ENCODE measurements around the gene NUTM2A.
"Not testable (repeated sequence)": the region's sequence is repeated elsewhere in the genome, so short reads cannot be mapped to it uniquely, and the experiment has no call there.

The NUTM2A gene

GRCh38 chr10:87234854-87235253, 9.6 kb downstream of the NUTM2A start:
- not testable (repeated sequence) for DNase-seq; H3K4ac ChIP-seq (ENCODE audit: low read depth, low read length); H3K36me3 ChIP-seq (ENCODE audit: control insufficient read depth, insufficient read depth, low read length); H4K5ac ChIP-seq (ENCODE audit: low read length); H3K56ac ChIP-seq (ENCODE audit: low read length); H3K4me2 ChIP-seq (ENCODE audit: low read length); H4K8ac ChIP-seq (ENCODE audit: low read depth, low read length); H3K79me1 ChIP-seq (ENCODE audit: low read length); H2AK5ac ChIP-seq (ENCODE audit: low read length); H3K18ac ChIP-seq (ENCODE audit: low read length); H3K4me1 ChIP-seq (ENCODE audit: control insufficient read depth, low read depth, low read length); H3K79me2 ChIP-seq (ENCODE audit: control insufficient read depth, insufficient read depth, low read length); H2BK120ac ChIP-seq (ENCODE audit: low read depth, low read length); H2BK15ac ChIP-seq (replicated peaks; ENCODE audit: low read depth); H3K23ac ChIP-seq (ENCODE audit: low read length); H2BK5ac ChIP-seq (ENCODE audit: low read length); H3K4me3 ChIP-seq (ENCODE audit: low read length); H3K27ac ChIP-seq (ENCODE audit: low read depth, low read length); H3K27me3 ChIP-seq (ENCODE audit: insufficient read depth, low read length, poor library complexity); H3K9ac ChIP-seq (ENCODE audit: low read length)
- WGBS (ENCODE audit: extremely low coverage, insufficient coverage, low lambda C conversion rate): no CpG with 5 or more reads among the region's 7 CpGs

DNA sequence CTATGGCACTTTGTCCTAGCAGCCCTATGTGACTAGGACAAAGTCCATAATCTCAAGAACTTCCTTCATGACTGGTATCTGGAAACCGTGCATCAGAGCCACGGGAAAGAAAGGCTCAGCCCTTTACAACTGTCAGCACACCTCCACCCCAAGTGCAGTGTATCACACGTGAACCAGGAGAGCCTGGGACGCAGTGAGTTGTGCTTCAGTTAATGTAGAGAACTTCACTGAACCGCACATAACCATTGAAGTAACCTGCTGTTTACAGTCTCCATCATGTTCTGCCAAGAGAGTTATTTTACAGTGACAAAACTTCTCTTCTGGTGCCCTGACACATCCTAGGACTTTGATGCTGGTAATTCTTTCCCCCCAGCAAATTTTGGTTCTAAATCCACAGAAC, 12.0 kb downstream of the NUTM2A start:
- not testable (repeated sequence) for H3K4me2 ChIP-seq (ENCODE audit: low read length); DNase-seq; H3K56ac ChIP-seq (ENCODE audit: low read length); H2BK15ac ChIP-seq (replicated peaks; ENCODE audit: low read depth); H3K27ac ChIP-seq (ENCODE audit: low read depth, low read length); H2BK5ac ChIP-seq (ENCODE audit: low read length); H2BK120ac ChIP-seq (ENCODE audit: low read depth, low read length); H3K79me2 ChIP-seq (ENCODE audit: control insufficient read depth, insufficient read depth, low read length); H3K4me1 ChIP-seq (ENCODE audit: control insufficient read depth, low read depth, low read length); H3K27me3 ChIP-seq (ENCODE audit: insufficient read depth, low read length, poor library complexity); H3K79me1 ChIP-seq (ENCODE audit: low read length); H2AK5ac ChIP-seq (ENCODE audit: low read length); H3K23ac ChIP-seq (ENCODE audit: low read length); H3K4ac ChIP-seq (ENCODE audit: low read depth, low read length); H3K9ac ChIP-seq (ENCODE audit: low read length); H3K36me3 ChIP-seq (ENCODE audit: control insufficient read depth, insufficient read depth, low read length); H4K5ac ChIP-seq (ENCODE audit: low read length); H3K18ac ChIP-seq (ENCODE audit: low read length); H4K8ac ChIP-seq (ENCODE audit: low read depth, low read length); H3K4me3 ChIP-seq (ENCODE audit: low read length)
- WGBS (ENCODE audit: extremely low coverage, insufficient coverage, low lambda C conversion rate): no CpG with 5 or more reads among the region's 5 CpGs

- H3K27ac ChIP-seq (ENCODE audit: low read depth, low read length); H3K4me2 ChIP-seq (ENCODE audit: low read length); H4K5ac ChIP-seq (ENCODE audit: low read length); H3K9ac ChIP-seq (ENCODE audit: low read length); H2BK5ac ChIP-seq (ENCODE audit: low read length); H3K79me2 ChIP-seq (ENCODE audit: control insufficient read depth, insufficient read depth, low read length); DNase-seq; H3K23ac ChIP-seq (ENCODE audit: low read length); H3K4me1 ChIP-seq (ENCODE audit: control insufficient read depth, low read depth, low read length); H3K18ac ChIP-seq (ENCODE audit: low read length); H4K8ac ChIP-seq (ENCODE audit: low read depth, low read length); H2BK15ac ChIP-seq (replicated peaks; ENCODE audit: low read depth); H2BK120ac ChIP-seq (ENCODE audit: low read depth, low read length); H3K79me1 ChIP-seq (ENCODE audit: low read length); H3K27me3 ChIP-seq (ENCODE audit: insufficient read depth, low read length, poor library complexity); H2AK5ac ChIP-seq (ENCODE audit: low read length); H3K4ac ChIP-seq (ENCODE audit: low read depth, low read length); H3K4me3 ChIP-seq (ENCODE audit: low read length); H3K56ac ChIP-seq (ENCODE audit: low read length); H3K36me3 ChIP-seq (ENCODE audit: control insufficient read depth, insufficient read depth, low read length): not testable (repeated sequence)
- no CpG with 5 or more reads among the region's 6 CpGs for WGBS (ENCODE audit: extremely low coverage, insufficient coverage, low lambda C conversion rate)
Observed at GRCh38 chr10:87239346-87239808, 14.1 kb downstream of the NUTM2A start.

DNA sequence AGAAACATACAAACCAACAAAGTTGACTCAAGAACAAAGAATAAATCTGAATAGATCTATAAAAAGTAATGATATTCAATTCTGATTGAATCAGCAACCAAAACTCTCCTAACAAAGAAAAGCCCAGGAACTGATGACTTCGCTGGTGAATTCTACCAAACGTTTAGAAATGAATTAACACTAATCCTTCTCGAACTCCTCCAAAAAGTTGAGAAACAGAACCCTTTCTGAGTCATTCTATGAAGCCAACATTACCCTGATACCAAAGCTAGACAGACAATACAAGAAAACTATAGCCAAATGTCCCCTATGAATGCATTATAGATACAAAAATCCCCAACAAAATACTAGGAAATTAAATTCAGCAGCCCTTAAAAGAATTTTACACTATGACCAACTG, 16.9 kb downstream of the NUTM2A start:
- H2BK15ac ChIP-seq (replicated peaks; ENCODE audit: low read depth); H3K18ac ChIP-seq (ENCODE audit: low read length); H2AK5ac ChIP-seq (ENCODE audit: low read length); H3K36me3 ChIP-seq (ENCODE audit: control insufficient read depth, insufficient read depth, low read length); H3K27me3 ChIP-seq (ENCODE audit: insufficient read depth, low read length, poor library complexity); H3K4ac ChIP-seq (ENCODE audit: low read depth, low read length); H3K27ac ChIP-seq (ENCODE audit: low read depth, low read length); DNase-seq; H3K9ac ChIP-seq (ENCODE audit: low read length); H2BK5ac ChIP-seq (ENCODE audit: low read length); H3K23ac ChIP-seq (ENCODE audit: low read length); H3K4me1 ChIP-seq (ENCODE audit: control insufficient read depth, low read depth, low read length); H3K56ac ChIP-seq (ENCODE audit: low read length); H3K4me2 ChIP-seq (ENCODE audit: low read length); H4K5ac ChIP-seq (ENCODE audit: low read length); H4K8ac ChIP-seq (ENCODE audit: low read depth, low read length); H3K4me3 ChIP-seq (ENCODE audit: low read length); H2BK120ac ChIP-seq (ENCODE audit: low read depth, low read length); H3K79me2 ChIP-seq (ENCODE audit: control insufficient read depth, insufficient read depth, low read length); H3K79me1 ChIP-seq (ENCODE audit: low read length): not testable (repeated sequence)
- WGBS (ENCODE audit: extremely low coverage, insufficient coverage, low lambda C conversion rate): no CpG with 5 or more reads among the region's 3 CpGs

- not testable (repeated sequence) for H3K4me2 ChIP-seq (ENCODE audit: low read length); H2BK15ac ChIP-seq (replicated peaks; ENCODE audit: low read depth); DNase-seq; H3K27ac ChIP-seq (ENCODE audit: low read depth, low read length); H3K4me1 ChIP-seq (ENCODE audit: control insufficient read depth, low read depth, low read length); H3K79me1 ChIP-seq (ENCODE audit: low read length); H4K8ac ChIP-seq (ENCODE audit: low read depth, low read length); H4K5ac ChIP-seq (ENCODE audit: low read length); H2BK5ac ChIP-seq (ENCODE audit: low read length); H3K4me3 ChIP-seq (ENCODE audit: low read length); H3K79me2 ChIP-seq (ENCODE audit: control insufficient read depth, insufficient read depth, low read length); H3K56ac ChIP-seq (ENCODE audit: low read length); H2AK5ac ChIP-seq (ENCODE audit: low read length); H3K18ac ChIP-seq (ENCODE audit: low read length); H3K27me3 ChIP-seq (ENCODE audit: insufficient read depth, low read length, poor library complexity); H3K23ac ChIP-seq (ENCODE audit: low read length); H3K9ac ChIP-seq (ENCODE audit: low read length); H3K4ac ChIP-seq (ENCODE audit: low read depth, low read length); H3K36me3 ChIP-seq (ENCODE audit: control insufficient read depth, insufficient read depth, low read length); H2BK120ac ChIP-seq (ENCODE audit: low read depth, low read length)
- WGBS (ENCODE audit: extremely low coverage, insufficient coverage, low lambda C conversion rate): no CpG with 5 or more reads among the region's 3 CpGs
Observed at GRCh38 chr10:87247335-87247734, 22.1 kb downstream of the NUTM2A start.

DNA sequence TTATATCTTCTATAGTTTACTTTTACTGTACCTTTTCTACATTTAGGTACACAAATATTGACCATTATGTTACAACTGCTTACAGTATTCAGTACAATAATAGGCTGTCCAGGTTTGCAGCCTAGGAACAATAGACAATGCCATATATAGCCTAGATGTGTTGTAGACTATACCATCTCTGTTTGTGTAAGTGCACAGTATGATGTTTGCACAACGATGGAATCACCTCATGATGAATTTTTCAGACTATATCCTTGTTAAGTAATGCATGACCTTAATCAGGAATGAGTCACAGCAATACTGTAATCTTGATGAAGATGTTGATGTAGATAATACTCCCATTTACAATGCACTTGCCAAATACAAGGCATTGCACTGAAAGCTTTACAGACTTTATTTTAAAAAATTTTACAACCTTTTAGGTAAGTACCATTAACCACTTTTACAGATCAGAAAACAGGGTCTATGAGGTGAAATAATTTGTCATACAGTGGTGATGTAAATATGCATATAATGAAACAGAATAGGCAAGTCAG, 23.6 kb downstream of the NUTM2A start:
- H3K9ac ChIP-seq (ENCODE audit: low read length); H2AK5ac ChIP-seq (ENCODE audit: low read length); H3K4me3 ChIP-seq (ENCODE audit: low read length); H3K36me3 ChIP-seq (ENCODE audit: control insufficient read depth, insufficient read depth, low read length); DNase-seq; H4K8ac ChIP-seq (ENCODE audit: low read depth, low read length); H2BK15ac ChIP-seq (replicated peaks; ENCODE audit: low read depth); H3K27me3 ChIP-seq (ENCODE audit: insufficient read depth, low read length, poor library complexity); H3K4me2 ChIP-seq (ENCODE audit: low read length); H2BK5ac ChIP-seq (ENCODE audit: low read length); H3K27ac ChIP-seq (ENCODE audit: low read depth, low read length); H3K4me1 ChIP-seq (ENCODE audit: control insufficient read depth, low read depth, low read length); H3K23ac ChIP-seq (ENCODE audit: low read length); H3K79me1 ChIP-seq (ENCODE audit: low read length); H3K56ac ChIP-seq (ENCODE audit: low read length); H2BK120ac ChIP-seq (ENCODE audit: low read depth, low read length); H3K79me2 ChIP-seq (ENCODE audit: control insufficient read depth, insufficient read depth, low read length); H3K18ac ChIP-seq (ENCODE audit: low read length); H3K4ac ChIP-seq (ENCODE audit: low read depth, low read length); H4K5ac ChIP-seq (ENCODE audit: low read length): not testable (repeated sequence)
- whole genome bisulfite sequencing (ENCODE audit: extremely low coverage, insufficient coverage, low lambda C conversion rate): no CpG with 5 or more reads among the region's 1 CpG
